Measurements from ENCODE around the gene ADAP2.

- TF ChIP-seq POLR2A (IDR thresholded peaks at IDR 0.05) (no peak), CTCF (IDR thresholded peaks at IDR 0.05) (no peak)
Observed at GRCh38 chr17:30926516-30926915, 4.8 kb downstream of the ADAP2 start.

Data from Peyer's patch (tissue), 4 donors.